Parathyroid adenoma (tissue), 2 donors: ENCODE results near the gene PTGES3L.

Source experiments
- H2AFZ ChIP-seq: fragments of 300-600 bp; sonication (generic); one replicate; pipeline ENCODE4 v1.7.0; 2017; ENCODE audit warnings: antibody characterized with exemption, mild to moderate bottlenecking
- H3K27ac ChIP-seq: fragments of 300-600 bp; sonication (generic); one replicate; pipeline ENCODE4 v1.7.0; 2017
- H3K27me3 ChIP-seq: fragments of 300-600 bp; sonication (generic); one replicate; pipeline ENCODE4 v1.7.0; 2017; ENCODE audit warnings: low read length; ENCODE audit not compliant: control insufficient read depth, insufficient read depth
- H3K36me3 ChIP-seq: fragments of 300-600 bp; sonication (generic); one replicate; pipeline ENCODE4 v1.7.0; 2017; ENCODE audit warnings: low read length; ENCODE audit not compliant: control insufficient read depth, insufficient read depth
- H3K4me1 ChIP-seq: fragments of 300-600 bp; sonication (generic); one replicate; pipeline ENCODE4 v1.7.0; 2017; ENCODE audit warnings: control low read depth
- H3K4me2 ChIP-seq: fragments of 300-600 bp; sonication (generic); one replicate; pipeline ENCODE4 v1.7.0; 2017; ENCODE audit warnings: low read length
- H3K4me3 ChIP-seq: fragments of 300-600 bp; sonication (generic); one replicate; pipeline ENCODE4 v1.7.0; 2017; ENCODE audit warnings: low read depth, low read length
- H3K79me2 ChIP-seq: fragments of 300-600 bp; sonication (generic); one replicate; pipeline ENCODE4 v1.7.0; 2017; ENCODE audit warnings: control low read depth
- H3K9ac ChIP-seq: fragments of 300-600 bp; sonication (generic); one replicate; pipeline ENCODE4 v1.7.0; 2017; ENCODE audit warnings: mild to moderate bottlenecking
- H3K9me3 ChIP-seq: fragments of 300-600 bp; sonication (generic); one replicate; pipeline ENCODE4 v1.7.0; 2017; ENCODE audit warnings: low read length; ENCODE audit not compliant: control insufficient read depth
- TF ChIP-seq, protein P1 (sequence below): fragments of 300-600 bp; sonication (generic); IDR thresholded peaks from one replicate; pipeline ENCODE4 v1.7.0; 2017; ENCODE audit warnings: antibody characterized with exemption, mild to moderate bottlenecking
- donor health status: primary hyperparathyroidism.

PTGES3L gene

DNA sequence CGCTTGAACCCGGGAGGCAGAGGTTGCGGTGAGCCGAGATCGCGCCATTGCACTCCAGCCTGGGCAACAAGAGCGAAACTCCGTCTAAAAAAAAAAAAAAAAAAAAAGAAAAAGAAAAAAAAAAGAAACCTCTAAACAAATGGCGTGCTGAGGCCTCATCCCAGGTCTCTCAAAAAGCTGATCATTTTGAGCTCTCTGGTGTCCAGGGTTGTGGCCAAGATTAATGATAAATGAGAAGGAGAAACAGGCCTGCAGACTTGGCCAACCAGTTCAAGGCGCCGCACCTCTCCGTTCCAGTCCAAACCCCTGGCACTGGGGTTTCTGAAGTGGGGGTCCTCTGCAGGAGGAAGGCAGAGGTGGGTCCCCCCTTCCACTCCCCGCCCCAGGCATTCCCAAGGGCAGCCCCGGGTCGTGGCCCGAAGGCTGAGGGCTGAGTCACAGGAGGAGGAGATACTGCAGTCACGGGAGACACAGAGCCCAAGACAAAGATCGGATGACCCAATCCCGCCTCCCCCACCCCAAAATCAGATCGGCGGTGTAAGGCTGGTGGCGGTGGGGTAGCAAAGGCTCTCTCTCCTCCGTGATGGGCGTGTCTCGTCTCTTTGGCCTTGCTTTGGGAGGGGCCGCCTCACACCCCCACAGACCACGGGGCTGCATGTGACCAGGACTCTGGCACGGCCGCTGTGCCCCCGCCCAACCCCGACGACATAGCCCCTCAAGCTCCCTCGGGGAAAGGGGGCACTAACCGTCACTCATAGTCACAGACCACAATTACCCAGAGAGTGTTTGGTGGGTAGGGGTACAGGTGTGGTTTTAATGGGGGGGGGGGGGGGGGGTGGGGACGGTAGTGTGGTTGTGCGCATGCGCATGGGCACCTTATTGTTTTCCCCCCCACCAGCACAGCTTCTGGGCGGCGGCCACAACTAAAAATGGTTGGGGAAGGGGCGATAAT, 41.2 kb upstream of the PTGES3L start:
- Histone ChIP-seq H3K4me1 (peaks cover 3% of the 10 kb centered on the region), H3K27me3 (no peaks in the 10 kb centered on the region), H3K4me3 (peak overlapping the region; percentile 95), H3K79me2 (no peaks in the 10 kb centered on the region), H2AFZ (peak overlapping the region; percentile 83), H3K27ac (peak overlapping the region; percentile 53), H3K36me3 (no peaks in the 10 kb centered on the region), H3K9me3 (no peaks in the 10 kb centered on the region), H3K4me2 (peak overlapping the region; percentile 76), H3K9ac (no peak overlapping the region)
- TF ChIP-seq, protein P1, sequence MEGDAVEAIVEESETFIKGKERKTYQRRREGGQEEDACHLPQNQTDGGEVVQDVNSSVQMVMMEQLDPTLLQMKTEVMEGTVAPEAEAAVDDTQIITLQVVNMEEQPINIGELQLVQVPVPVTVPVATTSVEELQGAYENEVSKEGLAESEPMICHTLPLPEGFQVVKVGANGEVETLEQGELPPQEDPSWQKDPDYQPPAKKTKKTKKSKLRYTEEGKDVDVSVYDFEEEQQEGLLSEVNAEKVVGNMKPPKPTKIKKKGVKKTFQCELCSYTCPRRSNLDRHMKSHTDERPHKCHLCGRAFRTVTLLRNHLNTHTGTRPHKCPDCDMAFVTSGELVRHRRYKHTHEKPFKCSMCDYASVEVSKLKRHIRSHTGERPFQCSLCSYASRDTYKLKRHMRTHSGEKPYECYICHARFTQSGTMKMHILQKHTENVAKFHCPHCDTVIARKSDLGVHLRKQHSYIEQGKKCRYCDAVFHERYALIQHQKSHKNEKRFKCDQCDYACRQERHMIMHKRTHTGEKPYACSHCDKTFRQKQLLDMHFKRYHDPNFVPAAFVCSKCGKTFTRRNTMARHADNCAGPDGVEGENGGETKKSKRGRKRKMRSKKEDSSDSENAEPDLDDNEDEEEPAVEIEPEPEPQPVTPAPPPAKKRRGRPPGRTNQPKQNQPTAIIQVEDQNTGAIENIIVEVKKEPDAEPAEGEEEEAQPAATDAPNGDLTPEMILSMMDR = no peak

DNA sequence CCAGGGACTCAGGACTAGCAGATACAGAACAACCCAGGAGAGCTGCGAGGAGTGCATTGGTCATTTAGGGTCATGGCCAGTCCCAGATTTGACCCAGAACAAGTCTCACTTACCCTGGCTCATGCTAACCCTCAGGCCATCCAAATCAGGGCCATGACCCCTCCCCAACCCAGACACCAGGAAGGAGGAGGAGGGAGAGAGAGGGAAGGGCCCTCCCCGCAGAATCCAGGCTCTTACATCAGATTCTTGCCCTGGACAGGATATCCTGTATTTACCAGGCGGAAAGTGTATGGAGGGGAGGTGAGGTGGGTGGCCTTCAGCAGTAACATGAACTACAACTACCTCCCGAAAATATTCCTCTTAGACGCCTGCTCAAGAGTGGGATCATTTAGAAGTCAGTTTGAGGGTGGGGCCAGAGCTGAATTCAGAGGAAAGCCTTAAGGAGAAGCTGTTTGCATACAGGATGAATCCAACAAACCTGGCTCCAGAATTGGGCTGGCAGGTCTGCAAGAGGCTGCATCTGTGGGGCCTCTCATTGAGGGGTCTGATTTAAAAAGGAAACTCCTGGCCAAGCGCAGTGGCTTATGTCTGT, 40.2 kb upstream of the PTGES3L start:
- H3K9me3 ChIP-seq = no peaks in the 10 kb centered on the region
- no peaks in the 10 kb centered on the region for H3K36me3 ChIP-seq
- H3K4me3 ChIP-seq = no peak overlapping the region
- no peaks in the 10 kb centered on the region for H3K79me2 ChIP-seq
- H2AFZ ChIP-seq = no peak overlapping the region
- H3K9ac ChIP-seq = no peak overlapping the region
- peaks cover 3% of the 10 kb centered on the region for H3K4me1 ChIP-seq
- no peak overlapping the region for H3K4me2 ChIP-seq
- H3K27me3 ChIP-seq = no peaks in the 10 kb centered on the region
- peak overlapping the region; percentile 42 for H3K27ac ChIP-seq
- TF ChIP-seq, protein P1 = no peak

DNA sequence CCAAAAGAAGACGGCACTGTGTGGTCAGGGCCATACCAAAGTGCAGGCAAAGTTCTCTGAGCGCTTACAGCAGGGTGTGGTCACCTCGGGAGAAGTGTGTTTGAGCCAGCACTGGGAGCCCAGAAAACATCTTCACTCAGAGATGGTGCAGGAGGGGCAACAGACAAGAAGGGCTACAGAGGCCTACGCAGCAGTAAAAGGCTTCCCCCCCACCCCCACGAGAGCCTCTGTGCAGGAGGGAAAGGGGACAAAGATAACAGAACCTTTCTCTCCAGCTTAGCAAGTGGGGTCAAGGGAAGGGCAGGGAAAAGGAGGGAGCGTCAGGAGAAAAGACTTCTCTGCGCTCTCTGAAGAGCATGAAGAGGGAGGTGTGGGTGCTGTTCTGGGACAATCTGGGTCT, 39.5 kb upstream of the PTGES3L start:
- Histone ChIP-seq H3K4me3 (no peak overlapping the region), H2AFZ (no peak overlapping the region), H3K9me3 (no peaks in the 10 kb centered on the region), H3K27ac (peak overlapping the region; percentile 42), H3K27me3 (no peaks in the 10 kb centered on the region), H3K9ac (no peak overlapping the region), H3K4me1 (peaks cover 3% of the 10 kb centered on the region), H3K79me2 (no peaks in the 10 kb centered on the region), H3K4me2 (no peak overlapping the region), H3K36me3 (no peaks in the 10 kb centered on the region)
- TF ChIP-seq, protein P1 = no peak

DNA sequence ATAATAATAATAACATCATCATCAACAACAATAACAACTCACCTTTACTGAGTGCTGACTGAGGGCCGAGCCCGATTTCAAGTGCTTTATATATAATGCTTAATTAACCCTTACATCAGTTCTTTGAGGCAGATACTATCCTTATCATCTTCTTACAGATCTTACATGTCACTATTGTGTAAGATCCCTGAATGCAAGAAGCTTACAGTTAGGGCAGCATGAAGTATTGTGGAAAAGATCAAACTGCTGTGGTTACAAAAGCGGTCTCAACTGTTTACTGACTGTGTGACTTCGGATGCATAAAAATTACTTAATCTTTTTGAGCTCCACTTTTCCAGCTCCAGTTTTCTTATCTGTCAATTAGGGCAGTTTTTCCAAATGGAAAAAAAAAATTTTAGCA, 39.1 kb upstream of the PTGES3L start:
- TF ChIP-seq, protein P1 = no peak
- H3K79me2 ChIP-seq = no peaks in the 10 kb centered on the region
- no peaks in the 10 kb centered on the region for H3K9me3 ChIP-seq
- H3K4me1 ChIP-seq = peaks cover 3% of the 10 kb centered on the region
- H3K4me2 ChIP-seq = no peak overlapping the region
- no peaks in the 10 kb centered on the region for H3K27me3 ChIP-seq
- H3K9ac ChIP-seq = no peak overlapping the region
- no peak overlapping the region for H2AFZ ChIP-seq
- H3K4me3 ChIP-seq = no peak overlapping the region
- no peak overlapping the region for H3K27ac ChIP-seq
- H3K36me3 ChIP-seq = no peaks in the 10 kb centered on the region
